Keratinocyte (primary cell): ENCODE measurements around the gene TARBP2. TPM values are rescaled to one million over a fixed set of nuclear protein-coding genes. Genes with fewer than 3 reads are reported as not detected.

Experiments
- DNase-seq: peaks from one replicate; pipeline ENCODE4 v3.0.0-alpha.2; 2011; ENCODE audit warnings: low read depth, missing footprints, low spot score
- FAIRE-seq: peaks from 2 replicates; lab custom pipeline; 2011; peaks lifted over from hg19 to GRCh38; lab: Jason Lieb, UNC
- H2AFZ ChIP-seq: 2 replicates; pipeline ENCODE4 v1.6.0; 2012; ENCODE audit warnings: low read length, control low read depth, inconsistent platforms; ENCODE audit not compliant: control insufficient read depth
- H3K27ac ChIP-seq: 2 replicates; pipeline ENCODE4 v1.5.1; 2011; ENCODE audit warnings: low read length; ENCODE audit not compliant: control insufficient read depth, insufficient read depth
- H3K27me3 ChIP-seq: 3 replicates; pipeline ENCODE4 v1.6.0; 2011; ENCODE audit warnings: low read length; ENCODE audit not compliant: control insufficient read depth, insufficient read depth; ENCODE audit errors: extremely low read depth
- H3K36me3 ChIP-seq, 2 experiments: 2 replicates in 1 of 2; 3 replicates in 1 of 2; pipeline ENCODE4 v1.5.1; 2011; ENCODE audit warnings: low read length in 2 of 2, mild to moderate bottlenecking in 1 of 2; ENCODE audit not compliant: control insufficient read depth in 2 of 2, insufficient read depth in 2 of 2; ENCODE audit errors: extremely low read depth in 1 of 2
- H3K4me1 ChIP-seq: 3 replicates; pipeline ENCODE4 v1.5.1; 2011; ENCODE audit warnings: low read length; ENCODE audit not compliant: control insufficient read depth, insufficient read depth; ENCODE audit errors: extremely low read depth
- H3K4me2 ChIP-seq: 3 replicates; pipeline ENCODE4 v1.6.0; 2011; ENCODE audit warnings: low read depth, low read length; ENCODE audit not compliant: control insufficient read depth, insufficient read depth; ENCODE audit errors: extremely low read depth
- H3K4me3 ChIP-seq, 3 experiments: fragments of 200-600 bp in 1 of 3; sonication (generic) in 1 of 3; 2 replicates in 2 of 3; 3 replicates in 1 of 3; pipeline ENCODE4 v1.5.1; 2011 to 2016; ENCODE audit warnings: low read length in 3 of 3, mild to moderate bottlenecking in 3 of 3, control low read depth in 2 of 3, inconsistent platforms in 1 of 3, low read depth in 1 of 3, mixed read lengths in 1 of 3, mixed run types in 1 of 3, moderate library complexity in 1 of 3; ENCODE audit not compliant: control insufficient read depth in 2 of 3, insufficient read depth in 2 of 3; ENCODE audit errors: extremely low read depth in 1 of 3
- H3K79me2 ChIP-seq: 2 replicates; pipeline ENCODE4 v1.6.0; 2012; ENCODE audit warnings: low read length; ENCODE audit not compliant: control insufficient read depth, insufficient read depth
- H3K9ac ChIP-seq: 3 replicates; pipeline ENCODE4 v1.6.0; 2011; ENCODE audit warnings: low read length; ENCODE audit not compliant: control insufficient read depth, insufficient read depth; ENCODE audit errors: extremely low read depth
- H3K9me1 ChIP-seq: 3 replicates; pipeline ENCODE4 v1.6.0; 2011; ENCODE audit warnings: low read length; ENCODE audit not compliant: control insufficient read depth, insufficient read depth; ENCODE audit errors: extremely low read depth
- H3K9me3 ChIP-seq: 2 replicates; pipeline ENCODE4 v1.5.1; 2012; ENCODE audit warnings: low read depth, low read length; ENCODE audit not compliant: control insufficient read depth
- H4K20me1 ChIP-seq: 3 replicates; pipeline ENCODE4 v1.6.0; 2011; ENCODE audit warnings: low read length; ENCODE audit not compliant: control insufficient read depth, insufficient read depth; ENCODE audit errors: extremely low read depth
- CTCF ChIP-seq, 3 experiments: IDR thresholded peaks in 1 of 3; conservative IDR thresholded peaks in 1 of 3; optimal IDR thresholded peaks in 1 of 3; 2 replicates in 2 of 3; 3 replicates in 1 of 3; pipeline versions ENCODE3 to v1.5.1; 2011; ENCODE audit warnings: low read length in 3 of 3, mild to moderate bottlenecking in 3 of 3, moderate library complexity in 2 of 3, control low read depth in 1 of 3, inconsistent platforms in 1 of 3; ENCODE audit not compliant: insufficient read depth in 2 of 3; ENCODE audit errors: extremely low read depth in 1 of 3
- EZH2 ChIP-seq: IDR thresholded peaks from one replicate; pipeline ENCODE4 v1.6.1; 2012; ENCODE audit warnings: inconsistent platforms, mild to moderate bottlenecking, low read length, moderate library complexity
- dilution Hi-C: fragments of 300-500 bp; cut with MboI; formaldehyde crosslinking; loops from one replicate; pipeline ENCODE4 v1.7.0; 2020; ENCODE audit warnings: low sequenced_read_pairs; ENCODE audit not compliant: extremely low pct_ligation_motif_present
- polyA plus RNA-seq, 5 experiments: library from polyadenylated mRNA; depleted of rRNA in 3 of 5; stranded (reverse) in 3 of 5; stranded (forward) in 1 of 5; unstranded in 1 of 5; fragments of >200 nt; gene quantifications; 1 replicate in 1 of 5; 2 replicates in 3 of 5; 3 replicates in 1 of 5; pipeline versions ENCODE4 v1.2.1 to v1.2.3, GENCODE V29; 2011 to 2012; ENCODE audit warnings: missing spikeins in 2 of 5, low read depth in 1 of 5, low replicate concordance in 1 of 5

The TARBP2 gene
- polyA plus RNA-seq, 1 donor (not counting 4 experiments of a cell fraction or from before 2014, with no cell fraction given): 21.0 TPM

DNA sequence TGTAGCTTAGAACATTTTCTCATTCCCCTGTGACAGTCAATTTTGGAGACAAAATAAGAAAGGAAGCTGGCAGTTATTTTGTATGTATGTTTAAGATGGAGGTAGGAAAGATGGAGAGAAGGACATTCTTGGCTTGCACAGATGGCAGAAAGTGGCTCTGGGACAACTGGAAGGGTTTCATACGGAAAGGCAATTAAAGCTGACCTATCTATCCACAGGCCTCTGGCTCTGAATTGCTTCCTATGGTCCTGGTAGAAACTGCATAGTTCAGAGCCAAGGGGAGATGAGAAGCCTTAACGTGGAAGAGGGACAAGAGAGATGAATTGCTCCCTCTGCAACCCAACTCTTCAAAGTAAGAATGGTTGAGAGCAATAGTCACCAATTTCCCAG lies 14.2 kb downstream of the TARBP2 start:
- Histone ChIP-seq H3K9ac (no peak overlapping the region), H3K4me2 (no peak overlapping the region), H3K4me3 (no peak overlapping the region), H3K27ac (no peak overlapping the region), H3K9me1 (no peaks in the 10 kb centered on the region), H3K27me3 (no peaks in the 10 kb centered on the region), H3K79me2 (no peaks in the 10 kb centered on the region), H3K9me3 (no peaks in the 10 kb centered on the region), H4K20me1 (no peaks in the 10 kb centered on the region), H3K36me3 (peaks cover 27 to 31% of the 10 kb centered on the region in 2 experiments), H3K4me1 (no peaks in the 10 kb centered on the region), H2AFZ (no peak overlapping the region)
- FAIRE-seq (no peak), DNase-seq (no peak)
- dilution Hi-C loops: no loop called here
- TF ChIP-seq EZH2: no peak
- TF ChIP-seq CTCF (optimal IDR thresholded peaks at IDR 0.05 in 1 of 3, IDR thresholded peaks at IDR 0.05 in 1 of 3, conservative IDR thresholded peaks at IDR 0.05 in 1 of 3; ENCODE audit: extremely low read depth in 1 of 3, insufficient read depth in 2 of 3, low read length in 3 of 3): no peak

- dilution Hi-C loops: no loop called here
- no peak overlapping the region for H3K4me3 ChIP-seq
- H4K20me1 ChIP-seq: no peaks in the 10 kb centered on the region
- H3K9me3 ChIP-seq: no peaks in the 10 kb centered on the region
- H3K9me1 ChIP-seq: no peaks in the 10 kb centered on the region
- TF ChIP-seq CTCF (optimal IDR thresholded peaks at IDR 0.05 in 1 of 3, IDR thresholded peaks at IDR 0.05 in 1 of 3, conservative IDR thresholded peaks at IDR 0.05 in 1 of 3; ENCODE audit: extremely low read depth in 1 of 3, insufficient read depth in 2 of 3, low read length in 3 of 3) (no peak), EZH2 (no peak)
- H3K36me3 ChIP-seq: peaks cover 30 to 32% of the 10 kb centered on the region in 2 experiments
- H3K4me1 ChIP-seq: no peaks in the 10 kb centered on the region
- no peaks in the 10 kb centered on the region for H3K79me2 ChIP-seq
- FAIRE-seq (no peak), DNase-seq (no peak)
- no peak overlapping the region for H2AFZ ChIP-seq
- no peaks in the 10 kb centered on the region for H3K27me3 ChIP-seq
- H3K4me2 ChIP-seq: no peak overlapping the region
- H3K27ac ChIP-seq: no peak overlapping the region
- H3K9ac ChIP-seq: no peak overlapping the region
Observed at GRCh38 chr12:53516758-53517455, 15.8 kb downstream of the TARBP2 start.
